ENCODE measurements around the gene HSPA12B. TPM values are rescaled to one million over a fixed set of nuclear protein-coding genes. Genes with fewer than 3 reads are reported as not detected.

The HSPA12B gene
- polyA plus RNA-seq, 1 of the 3 experiments (the other 2 are of a cell fraction): 0.46 TPM

GRCh38 chr20:3755269-3755668, 22.8 kb downstream of the HSPA12B start:
- Histone ChIP-seq H3K27me3 (ENCODE audit: insufficient read depth) (no peaks in the 10 kb centered on the region), H3K9me2 (no peaks in the 10 kb centered on the region), H4K20me1 (ENCODE audit: insufficient read depth) (no peaks in the 10 kb centered on the region), H3K4me1 (ENCODE audit: control insufficient read depth in 1 of 2, insufficient read depth in 2 of 2, low read depth in 1 of 2, low read length in 1 of 2) (no peaks in the 10 kb centered on the region; a peak in 1 of 4 replicates), H3K79me2 (ENCODE audit: insufficient read depth) (no peaks in the 10 kb centered on the region; the same call in 1 of the 2 replicates), H3K9me3 (no peaks in the 10 kb centered on the region), H3F3A (replicated peaks; ENCODE audit: insufficient read depth) (no peaks in the 10 kb centered on the region), H2AFZ (ENCODE audit: low read depth) (no peak overlapping the region), H3K9ac (no peak overlapping the region), H3K36me3 (replicated peaks in 1 of 2; ENCODE audit: control insufficient read depth in 1 of 2, insufficient read depth in 2 of 2, low read length in 1 of 2) (peaks cover 10 to 15% of the 10 kb centered on the region in 2 experiments), H3K4me2 (no peak overlapping the region), H3K27ac (ENCODE audit: low read depth in 2 of 2, low read length in 1 of 2) (no peak overlapping the region), H3K4me3 (ENCODE audit: low read depth in 2 of 2, low read length in 1 of 2) (no peak overlapping the region)
- CTCF ChIA-PET: interaction anchor here (1.8 to 9.8 kb wide), 4 partner anchors 8 to 39 kb away, joined by 6 to 151 read pairs (median 13); partner anchors contain the start of genes ADISSP and CENPB
- TF ChIP-seq EP300 (IDR thresholded peaks at IDR 0.05; ENCODE audit: borderline replicate concordance in 1 of 2, low read depth in 1 of 2, low read length in 1 of 2): no peak
- no peak for TF ChIP-seq RCOR1 (IDR thresholded peaks at IDR 0.05; ENCODE audit: low read length)
- no peak for TF ChIP-seq EZH2phosphoT487 (IDR thresholded peaks at IDR 0.05; ENCODE audit: borderline replicate concordance, low read depth)
- no peak for TF ChIP-seq FOXM1 (IDR thresholded peaks at IDR 0.05; ENCODE audit: low read depth)
- TF ChIP-seq JUND (IDR thresholded peaks at IDR 0.05): no peak
- no peak for TF ChIP-seq NFIC (IDR thresholded peaks at IDR 0.05; ENCODE audit: borderline replicate concordance)
- 89% methylated on average over 3 of the region's 7 CpGs for WGBS (ENCODE audit: low lambda C conversion rate)
- POLR2A ChIA-PET: no interaction called here
- no peak for DNase-seq

GRCh38 chr20:3755814-3756480, 23.5 kb downstream of the HSPA12B start:
- CTCF ChIA-PET: interaction anchor here (0.8 to 9.8 kb wide), 7 partner anchors 8 to 231 kb away, joined by 3 to 151 read pairs (median 6); partner anchors contain the start of gene ADISSP
- Histone ChIP-seq H3K27me3 (ENCODE audit: insufficient read depth) (no peaks in the 10 kb centered on the region), H3K9ac (no peak overlapping the region), H3K4me2 (no peak overlapping the region), H4K20me1 (ENCODE audit: insufficient read depth) (no peaks in the 10 kb centered on the region), H3F3A (replicated peaks; ENCODE audit: insufficient read depth) (no peaks in the 10 kb centered on the region), H3K9me2 (no peaks in the 10 kb centered on the region), H3K9me3 (no peaks in the 10 kb centered on the region), H3K79me2 (ENCODE audit: insufficient read depth) (no peaks in the 10 kb centered on the region; the same call in 1 of the 2 replicates), H3K27ac (ENCODE audit: low read depth in 2 of 2, low read length in 1 of 2) (no peak overlapping the region), H3K4me1 (ENCODE audit: control insufficient read depth in 1 of 2, insufficient read depth in 2 of 2, low read depth in 1 of 2, low read length in 1 of 2) (no peaks in the 10 kb centered on the region; a peak in 1 of 4 replicates), H3K4me3 (ENCODE audit: low read depth in 2 of 2, low read length in 1 of 2) (no peak overlapping the region), H2AFZ (ENCODE audit: low read depth) (no peak overlapping the region), H3K36me3 (replicated peaks in 1 of 2; ENCODE audit: control insufficient read depth in 1 of 2, insufficient read depth in 2 of 2, low read length in 1 of 2) (peaks cover 10 to 14% of the 10 kb centered on the region in 2 experiments)
- POLR2A ChIA-PET: no interaction called here
- DNase-seq: no peak
- WGBS (ENCODE audit: low lambda C conversion rate): 100% methylated on average over 1 of the region's 5 CpGs
- TF ChIP-seq TAF1 (IDR thresholded peaks at IDR 0.05; ENCODE audit: borderline replicate concordance, low read depth, low read length): no peak
- no peak for TF ChIP-seq FOXM1 (IDR thresholded peaks at IDR 0.05; ENCODE audit: low read depth)
- no peak for TF ChIP-seq USF2 (IDR thresholded peaks at IDR 0.05; ENCODE audit: borderline replicate concordance, low read depth, low read length)
- no peak for TF ChIP-seq RAD21 (IDR thresholded peaks at IDR 0.05; ENCODE audit: low read length)
- TF ChIP-seq USF1 (IDR thresholded peaks at IDR 0.05; ENCODE audit: borderline replicate concordance, low read depth): no peak
- no peak for TF ChIP-seq CTCF (IDR thresholded peaks at IDR 0.05)
- TF ChIP-seq SMC3 (IDR thresholded peaks at IDR 0.05; ENCODE audit: low read depth, low read length): no peak
- no peak for TF ChIP-seq PBX3 (IDR thresholded peaks at IDR 0.05)
